Smooth muscle cell of trachea (primary cell): ENCODE measurements around the gene SPOUT1. TPM values are rescaled to one million over a fixed set of nuclear protein-coding genes. Genes with fewer than 3 reads are reported as not detected.

Experiments used
- total RNA-seq: library from RNA; depleted of rRNA; stranded (reverse); fragments of >200 nt; gene quantifications from 2 replicates; pipeline ENCODE4 v1.2.1, GENCODE V29; 2014

Gene SPOUT1, protein sequence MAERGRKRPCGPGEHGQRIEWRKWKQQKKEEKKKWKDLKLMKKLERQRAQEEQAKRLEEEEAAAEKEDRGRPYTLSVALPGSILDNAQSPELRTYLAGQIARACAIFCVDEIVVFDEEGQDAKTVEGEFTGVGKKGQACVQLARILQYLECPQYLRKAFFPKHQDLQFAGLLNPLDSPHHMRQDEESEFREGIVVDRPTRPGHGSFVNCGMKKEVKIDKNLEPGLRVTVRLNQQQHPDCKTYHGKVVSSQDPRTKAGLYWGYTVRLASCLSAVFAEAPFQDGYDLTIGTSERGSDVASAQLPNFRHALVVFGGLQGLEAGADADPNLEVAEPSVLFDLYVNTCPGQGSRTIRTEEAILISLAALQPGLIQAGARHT
- total RNA-seq = 17.9 and 22.0 TPM in 2 replicates

DNA sequence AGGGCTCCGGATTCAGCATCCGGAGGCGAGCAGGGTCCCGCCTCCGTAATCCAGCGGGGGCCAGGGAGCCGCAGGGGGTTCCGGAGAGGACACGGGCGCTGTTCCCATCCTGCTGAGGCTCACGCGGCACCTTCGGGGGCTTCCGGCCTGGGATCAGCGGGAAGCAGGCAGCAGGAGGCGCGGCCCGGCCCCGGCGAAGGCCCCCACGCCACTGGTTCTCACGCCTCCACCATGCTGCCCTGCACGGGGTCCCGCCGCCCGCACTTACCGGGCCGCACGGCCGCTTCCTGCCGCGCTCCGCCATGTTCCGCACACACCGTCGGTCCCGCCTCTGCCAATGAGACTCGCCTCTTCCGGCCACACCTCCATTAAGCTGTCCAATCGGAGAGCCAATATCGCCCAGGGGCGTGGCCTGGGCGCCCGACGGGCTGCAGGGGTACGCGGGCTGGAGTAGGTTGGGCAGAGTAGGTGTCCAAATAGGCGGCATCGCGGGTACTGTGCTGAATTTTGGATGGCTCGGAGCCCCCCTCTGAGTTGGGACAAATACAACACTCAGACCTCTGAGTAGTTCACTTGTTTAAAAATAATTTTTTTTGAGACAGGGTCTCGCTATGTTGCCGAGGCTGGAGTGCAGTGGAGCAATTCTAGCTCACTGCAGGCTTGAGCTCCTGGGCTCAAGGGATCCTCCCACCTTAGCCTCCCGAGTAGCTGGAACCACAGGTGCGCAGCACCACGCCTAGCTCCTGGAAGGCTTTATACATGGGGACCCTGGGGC is at the start of gene SPOUT1:
Gene SPOUT1, minus strand, starts transcription at position 318 of the 775 bp plus-strand sequence. Its CDS starts 14 bp downstream, at position 304.

GRCh38 chr9:128818099-128818838 is 11.3 kb downstream of the SPOUT1 start, which contains the start of gene ENDOG:
ENDOG (plus strand) TSS chr9:128818500; CDS start chr9:128818685, 185 bp downstream.

GRCh38 chr9:128786681-128787601 is 42.7 kb downstream of the SPOUT1 start, which contains the start of gene TBC1D13:
TBC1D13 (plus strand) TSS chr9:128787253; CDS start chr9:128787354, 101 bp downstream.

GRCh38 chr9:128771745-128772519 is 57.7 kb downstream of the SPOUT1 start, which contains the start of gene ZER1:
ZER1 (minus strand) TSS chr9:128771927; CDS start chr9:128755565, 16,362 bp downstream.

Other genes starting within 250 kb of the SPOUT1 start
- gene DYNC2I2, start 172.9 kb downstream of the SPOUT1 start, total RNA-seq = 52.9 and 79.4 TPM in 2 replicates
- gene SET, start 140.6 kb downstream of the SPOUT1 start, total RNA-seq = 305 and 552 TPM in 2 replicates
- gene PKN3, start 127.3 kb downstream of the SPOUT1 start, total RNA-seq = 1.9 and 2.3 TPM in 2 replicates
- gene ZDHHC12, start 105.7 kb downstream of the SPOUT1 start, total RNA-seq = 44.8 and 51.5 TPM in 2 replicates
- gene ZER1, start 57.9 kb downstream of the SPOUT1 start, total RNA-seq = 29.5 and 52.4 TPM in 2 replicates
- gene TBC1D13, start 42.5 kb downstream of the SPOUT1 start, total RNA-seq = 12.7 and 21.8 TPM in 2 replicates
- gene ENDOG, start 11.3 kb downstream of the SPOUT1 start, total RNA-seq = 20.4 and 22.0 TPM in 2 replicates
- gene KYAT1, start 52.2 kb upstream of the SPOUT1 start, total RNA-seq = 9.1 and 13.7 TPM in 2 replicates
- 29.1 and 44.0 TPM in 2 replicates for gene LRRC8A, start 52.3 kb upstream of the SPOUT1 start, total RNA-seq
- gene PHYHD1, start 91.2 kb upstream of the SPOUT1 start, total RNA-seq = 16.1 and 18.7 TPM in 2 replicates
- gene DOLK, start 117.8 kb upstream of the SPOUT1 start, total RNA-seq = 28.2 and 40.9 TPM in 2 replicates
- 38.5 and 43.5 TPM in 2 replicates for gene NUP188, start 117.9 kb upstream of the SPOUT1 start, total RNA-seq
- 63.9 and 83.7 TPM in 2 replicates for gene SH3GLB2, start 198.5 kb upstream of the SPOUT1 start, total RNA-seq
- 30.7 and 42.8 TPM in 2 replicates for gene MIGA2, start 206.8 kb upstream of the SPOUT1 start, total RNA-seq